HS-27A (cell line): ENCODE measurements around the gene LITAFD.
"Not testable (repeated sequence)": the region's sequence is repeated elsewhere in the genome, so short reads cannot be mapped to it uniquely, and the experiment has no call there.

Experiments used
- DNase-seq: peaks from one replicate; pipeline ENCODE4 v3.0.0-alpha.2; 2012; ENCODE audit warnings: low read depth, missing footprints

LITAFD gene

GRCh38 chr16:8872967-8873865 lies 8.9 kb upstream of the LITAFD start:
- no peak for DNase-seq

- DNase-seq = not testable (repeated sequence)
Measured at GRCh38 chr16:8873866-8874195, 8.3 kb upstream of the LITAFD start.

GRCh38 chr16:8874388-8874787 lies 7.8 kb upstream of the LITAFD start:
- no peak for DNase-seq

- DNase-seq = not testable (repeated sequence)
Measured at GRCh38 chr16:8875317-8875716, 6.8 kb upstream of the LITAFD start.

- no peak for DNase-seq
Measured at GRCh38 chr16:8877894-8878522, 4.1 kb upstream of the LITAFD start.

GRCh38 chr16:8878523-8878911 lies 3.6 kb upstream of the LITAFD start:
- DNase-seq = no peak

- DNase-seq = no peak
Measured at GRCh38 chr16:8880839-8881510, 1.2 kb upstream of the LITAFD start.

GRCh38 chr16:8882725-8883377 lies 700 bp downstream of the LITAFD start:
- DNase-seq = no peak

GRCh38 chr16:8885674-8886592 lies 3.8 kb downstream of the LITAFD start:
- DNase-seq = no peak

GRCh38 chr16:8886593-8887430 lies 4.7 kb downstream of the LITAFD start:
- no peak for DNase-seq

- DNase-seq = no peak
Measured at GRCh38 chr16:8887431-8887765, 5.2 kb downstream of the LITAFD start.

GRCh38 chr16:8887952-8888560 lies 5.9 kb downstream of the LITAFD start:
- no peak for DNase-seq

- no peak for DNase-seq
Measured at GRCh38 chr16:8888951-8889892, 7.1 kb downstream of the LITAFD start.

- no peak for DNase-seq
Measured at GRCh38 chr16:8889893-8890548, 7.9 kb downstream of the LITAFD start.

- no peak for DNase-seq
Measured at GRCh38 chr16:8890549-8890921, 8.4 kb downstream of the LITAFD start.

GRCh38 chr16:8892101-8892575 lies 10.0 kb downstream of the LITAFD start:
- DNase-seq = no peak

- no peak for DNase-seq
Measured at GRCh38 chr16:8893426-8893825, 11.3 kb downstream of the LITAFD start.

- DNase-seq = no peak
Measured at GRCh38 chr16:8893976-8894690, 12.0 kb downstream of the LITAFD start.
